KOPT-K1 (cell line): ENCODE measurements around the gene SSH2.
"Not testable (repeated sequence)": the region's sequence is repeated elsewhere in the genome, so short reads cannot be mapped to it uniquely, and the experiment has no call there.

ENCODE experiments used
- H3K27ac ChIP-seq: fragments of 200-600 bp; sonication (generic); 2 replicates; pipeline ENCODE4 v1.5.1; 2016; ENCODE audit warnings: antibody characterized with exemption, mild to moderate bottlenecking, low read depth, low read length; ENCODE audit not compliant: poor library complexity, severe bottlenecking
- H3K36me3 ChIP-seq: fragments of 200-600 bp; sonication (generic); 2 replicates; pipeline ENCODE4 v1.5.1; 2017; ENCODE audit warnings: antibody characterized with exemption, mild to moderate bottlenecking, low read length, moderate library complexity; ENCODE audit not compliant: insufficient read depth
- H3K9me3 ChIP-seq: fragments of 200-600 bp; sonication (generic); 2 replicates; pipeline ENCODE4 v1.5.1; 2017; ENCODE audit warnings: antibody characterized with exemption, low read length, mild to moderate bottlenecking; ENCODE audit not compliant: insufficient read depth, poor library complexity, severe bottlenecking

The SSH2 gene

GRCh38 chr17:29744121-29744520 lies 185.9 kb downstream of the SSH2 start:
- Histone ChIP-seq H3K9me3 (no peaks in the 10 kb centered on the region), H3K36me3 (peaks cover 21% of the 10 kb centered on the region), H3K27ac (no peak overlapping the region)

- Histone ChIP-seq H3K36me3 (peaks cover 23% of the 10 kb centered on the region; the same call in 1 of the 2 replicates), H3K27ac (no peak overlapping the region), H3K9me3 (no peaks in the 10 kb centered on the region)
Measured at GRCh38 chr17:29742210-29742513, 187.9 kb downstream of the SSH2 start.

GRCh38 chr17:29740017-29740416 lies 190.0 kb downstream of the SSH2 start:
- no peak overlapping the region for H3K27ac ChIP-seq
- peaks cover 32% of the 10 kb centered on the region for H3K36me3 ChIP-seq
- H3K9me3 ChIP-seq, result no peaks in the 10 kb centered on the region

GRCh38 chr17:29734640-29735039 lies 195.4 kb downstream of the SSH2 start:
- no peak overlapping the region for H3K27ac ChIP-seq
- H3K9me3 ChIP-seq, result no peaks in the 10 kb centered on the region
- peaks cover 25% of the 10 kb centered on the region for H3K36me3 ChIP-seq

GRCh38 chr17:29733166-29733565 lies 196.9 kb downstream of the SSH2 start:
- H3K36me3 ChIP-seq, result peaks cover 15% of the 10 kb centered on the region

GRCh38 chr17:29732613-29733012 lies 197.4 kb downstream of the SSH2 start:
- Histone ChIP-seq H3K9me3 (peaks cover 8% of the 10 kb centered on the region), H3K36me3 (peaks cover 15% of the 10 kb centered on the region), H3K27ac (no peak overlapping the region)

More at GRCh38 chr17:29733166-29733565, 196.9 kb downstream of the SSH2 start:
- no peak overlapping the region for H3K27ac ChIP-seq
- H3K9me3 ChIP-seq, result peaks cover 8% of the 10 kb centered on the region

GRCh38 chr17:29732209-29732608 lies 197.8 kb downstream of the SSH2 start:
- H3K36me3 ChIP-seq, result peaks cover 15% of the 10 kb centered on the region

GRCh38 chr17:29731589-29731929 lies 198.5 kb downstream of the SSH2 start:
- peaks cover 15% of the 10 kb centered on the region for H3K36me3 ChIP-seq
- no peak overlapping the region for H3K27ac ChIP-seq
- peaks cover 8% of the 10 kb centered on the region for H3K9me3 ChIP-seq

More at GRCh38 chr17:29732209-29732608, 197.8 kb downstream of the SSH2 start:
- H3K9me3 ChIP-seq, result peaks cover 8% of the 10 kb centered on the region
- no peak overlapping the region for H3K27ac ChIP-seq

GRCh38 chr17:29728490-29728889 lies 201.5 kb downstream of the SSH2 start:
- no peak overlapping the region for H3K27ac ChIP-seq
- peaks cover 6% of the 10 kb centered on the region; the same call in 1 of the 2 replicates for H3K36me3 ChIP-seq
- H3K9me3 ChIP-seq, result peaks cover 8% of the 10 kb centered on the region

- Histone ChIP-seq H3K27ac (peak overlapping the region; percentile 65), H3K9me3 (peaks cover 8% of the 10 kb centered on the region), H3K36me3 (no peaks in the 10 kb centered on the region; the same call in 1 of the 2 replicates)
Measured at GRCh38 chr17:29726715-29727252, 203.2 kb downstream of the SSH2 start.

- not testable (repeated sequence) for H3K27ac ChIP-seq, H3K36me3 ChIP-seq, H3K9me3 ChIP-seq
Measured at GRCh38 chr17:29725408-29725807, 204.6 kb downstream of the SSH2 start.

GRCh38 chr17:29723278-29724047 lies 206.6 kb downstream of the SSH2 start:
- peak overlapping the region; percentile 71 for H3K27ac ChIP-seq
- H3K9me3 ChIP-seq, result peaks cover 3% of the 10 kb centered on the region
- peaks cover 13% of the 10 kb centered on the region for H3K36me3 ChIP-seq

GRCh38 chr17:29722411-29723198 lies 207.4 kb downstream of the SSH2 start:
- peak overlapping the region; percentile 71 for H3K27ac ChIP-seq
- peaks cover 15% of the 10 kb centered on the region for H3K36me3 ChIP-seq
- no peaks in the 10 kb centered on the region for H3K9me3 ChIP-seq

- peaks cover 20% of the 10 kb centered on the region for H3K36me3 ChIP-seq
- H3K9me3 ChIP-seq, result no peaks in the 10 kb centered on the region
- H3K27ac ChIP-seq, result peak overlapping the region; percentile 21
Measured at GRCh38 chr17:29720551-29720950, 209.5 kb downstream of the SSH2 start.

- Histone ChIP-seq H3K36me3 (peaks cover 20% of the 10 kb centered on the region), H3K27ac (no peak overlapping the region), H3K9me3 (no peaks in the 10 kb centered on the region)
Measured at GRCh38 chr17:29719469-29719868, 210.6 kb downstream of the SSH2 start.
